HG03196 (cell line): ENCODE measurements around the gene TRIM69.
"Not testable (repeated sequence)": the region's sequence is repeated elsewhere in the genome, so short reads cannot be mapped to it uniquely, and the experiment has no call there.

Experiments
- ATAC-seq: cut with Tn5 transposase; IDR thresholded peaks from one replicate; pipeline ENCODE4 v1.9.1; 2021; ENCODE audit not compliant: unreplicated experiment

The TRIM69 gene

GRCh38 chr15:44715797-44716334 is 20.5 kb upstream of the TRIM69 start:
- no peak for ATAC-seq

- ATAC-seq, result no peak
These were observed 19.2 kb upstream of the TRIM69 start for GRCh38 chr15:44716983-44717602.

- ATAC-seq, result no peak
These were observed 18.0 kb upstream of the TRIM69 start for GRCh38 chr15:44718180-44718926.

- ATAC-seq, result no peak
These were observed 17.4 kb upstream of the TRIM69 start for GRCh38 chr15:44718927-44719292.

GRCh38 chr15:44719293-44719999 is 16.9 kb upstream of the TRIM69 start:
- ATAC-seq, result peak; percentile 37

- not testable (repeated sequence) for ATAC-seq
These were observed 16.3 kb upstream of the TRIM69 start for GRCh38 chr15:44720000-44720435.

- ATAC-seq, result no peak
These were observed 15.7 kb upstream of the TRIM69 start for GRCh38 chr15:44720460-44721176.

- no peak for ATAC-seq
These were observed 14.3 kb upstream of the TRIM69 start for GRCh38 chr15:44722011-44722410.

GRCh38 chr15:44726136-44726535 is 10.2 kb upstream of the TRIM69 start:
- ATAC-seq, result no peak

- peak; percentile 35 for ATAC-seq
These were observed 9.5 kb upstream of the TRIM69 start for GRCh38 chr15:44726568-44727484.

GRCh38 chr15:44727485-44728231 is 8.7 kb upstream of the TRIM69 start:
- ATAC-seq, result no peak

- not testable (repeated sequence) for ATAC-seq
These were observed 8.1 kb upstream of the TRIM69 start for GRCh38 chr15:44728232-44728575.

- ATAC-seq, result peak; percentile 66
These were observed 7.5 kb upstream of the TRIM69 start for GRCh38 chr15:44728576-44729407.

- no peak for ATAC-seq
These were observed 6.8 kb upstream of the TRIM69 start for GRCh38 chr15:44729408-44730127.

GRCh38 chr15:44734839-44735481 is 1.4 kb upstream of the TRIM69 start:
- ATAC-seq, result no peak

GRCh38 chr15:44735482-44736180 is 697 bp upstream of the TRIM69 start:
- no peak for ATAC-seq
